ENCODE measurements around the gene NEURL1B.
"Not testable (repeated sequence)": the region's sequence is repeated elsewhere in the genome, so short reads cannot be mapped to it uniquely, and the experiment has no call there.

Gene NEURL1B

DNA sequence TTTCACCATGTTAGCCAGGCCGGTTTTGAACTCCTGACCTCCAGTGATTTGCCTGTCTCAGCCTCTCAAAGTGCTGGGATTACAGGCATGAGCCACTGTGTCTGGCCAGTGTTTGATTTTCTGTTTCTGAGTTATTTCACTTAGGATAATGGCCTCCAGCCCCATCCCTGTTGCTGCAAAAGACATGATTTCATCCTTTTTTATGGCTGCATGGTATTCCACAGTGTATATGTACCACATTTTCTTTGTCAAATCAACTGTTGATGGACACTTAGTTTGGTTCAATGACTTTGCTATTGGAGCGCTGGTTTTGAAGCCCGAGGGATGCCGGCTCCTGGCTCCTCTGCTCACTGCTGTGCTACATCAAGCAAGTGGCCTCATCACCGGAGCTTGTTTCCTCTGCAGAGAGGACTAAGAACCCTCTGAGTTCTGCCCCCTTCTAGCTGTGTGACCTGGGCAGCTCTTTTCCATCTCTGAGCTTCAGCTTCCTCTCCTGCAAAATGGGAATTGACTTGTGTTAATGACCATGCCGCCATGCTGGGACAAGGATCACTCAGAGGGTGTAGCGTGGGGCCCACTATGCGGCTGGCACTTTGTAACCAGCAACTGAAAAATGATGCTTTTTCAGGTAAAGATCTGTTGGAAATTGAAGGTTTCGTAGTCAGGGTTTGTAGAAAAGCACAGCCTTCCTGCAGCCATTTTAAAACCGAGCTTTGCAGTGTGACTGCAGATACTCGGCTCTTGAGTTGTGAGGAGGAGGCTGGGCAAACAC lies 4.6 kb upstream of the NEURL1B start:
- DNase-seq: no peak

DNA sequence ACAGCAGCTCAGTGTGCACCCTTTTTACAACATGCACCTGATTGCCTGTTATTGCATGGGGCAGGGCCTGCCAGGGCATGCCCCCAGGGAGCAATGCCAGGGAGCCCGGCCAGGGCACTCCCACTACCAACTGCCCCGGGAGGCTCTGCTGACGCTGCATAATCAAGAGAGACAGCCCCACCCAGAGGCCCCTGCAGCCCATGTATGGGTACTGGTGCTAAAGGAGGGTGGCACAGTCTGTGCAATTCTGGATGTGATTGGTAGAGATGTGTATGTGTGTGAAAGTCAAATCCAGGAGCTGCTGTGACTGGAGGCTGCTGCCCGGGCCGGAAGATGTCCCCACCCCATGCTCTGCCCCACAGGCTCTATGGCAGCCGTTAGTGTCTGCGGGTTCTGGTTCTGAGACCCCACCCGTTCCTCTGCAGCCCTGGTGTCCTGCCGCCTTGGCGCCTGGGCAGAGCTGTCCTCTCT lies 3.9 kb upstream of the NEURL1B start:
- no peak for DNase-seq

- no peak for DNase-seq
Measured at GRCh38 chr5:172637740-172638139, 3.3 kb upstream of the NEURL1B start.

GRCh38 chr5:172638209-172638768 lies 2.8 kb upstream of the NEURL1B start:
- DNase-seq: no peak

GRCh38 chr5:172640139-172640538 lies 924 bp upstream of the NEURL1B start:
- no peak for DNase-seq

GRCh38 chr5:172641359-172642050 lies 442 bp downstream of the NEURL1B start:
- peak; percentile 84 for DNase-seq

GRCh38 chr5:172642051-172642409 lies 967 bp downstream of the NEURL1B start:
- no peak for DNase-seq

DNA sequence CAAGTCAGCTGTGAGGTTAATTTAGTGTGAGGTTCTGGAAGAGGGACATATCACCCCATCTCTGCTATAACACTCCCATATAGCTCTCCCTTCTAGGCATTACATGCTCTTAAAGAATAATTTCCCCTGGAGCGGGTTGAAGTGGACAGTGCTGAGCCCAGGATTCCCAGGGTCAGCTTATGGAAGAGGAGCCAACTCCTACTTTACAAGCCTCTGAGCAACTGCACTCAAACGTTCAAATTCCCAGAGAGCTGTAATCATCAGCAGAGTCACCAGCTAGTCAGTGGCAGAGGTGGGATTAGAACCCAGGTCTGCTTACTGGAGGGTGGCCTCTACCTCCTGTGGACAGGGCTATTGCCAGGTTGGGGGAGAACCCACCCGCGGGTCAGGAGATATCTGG lies 1.4 kb downstream of the NEURL1B start:
- no peak for DNase-seq

DNA sequence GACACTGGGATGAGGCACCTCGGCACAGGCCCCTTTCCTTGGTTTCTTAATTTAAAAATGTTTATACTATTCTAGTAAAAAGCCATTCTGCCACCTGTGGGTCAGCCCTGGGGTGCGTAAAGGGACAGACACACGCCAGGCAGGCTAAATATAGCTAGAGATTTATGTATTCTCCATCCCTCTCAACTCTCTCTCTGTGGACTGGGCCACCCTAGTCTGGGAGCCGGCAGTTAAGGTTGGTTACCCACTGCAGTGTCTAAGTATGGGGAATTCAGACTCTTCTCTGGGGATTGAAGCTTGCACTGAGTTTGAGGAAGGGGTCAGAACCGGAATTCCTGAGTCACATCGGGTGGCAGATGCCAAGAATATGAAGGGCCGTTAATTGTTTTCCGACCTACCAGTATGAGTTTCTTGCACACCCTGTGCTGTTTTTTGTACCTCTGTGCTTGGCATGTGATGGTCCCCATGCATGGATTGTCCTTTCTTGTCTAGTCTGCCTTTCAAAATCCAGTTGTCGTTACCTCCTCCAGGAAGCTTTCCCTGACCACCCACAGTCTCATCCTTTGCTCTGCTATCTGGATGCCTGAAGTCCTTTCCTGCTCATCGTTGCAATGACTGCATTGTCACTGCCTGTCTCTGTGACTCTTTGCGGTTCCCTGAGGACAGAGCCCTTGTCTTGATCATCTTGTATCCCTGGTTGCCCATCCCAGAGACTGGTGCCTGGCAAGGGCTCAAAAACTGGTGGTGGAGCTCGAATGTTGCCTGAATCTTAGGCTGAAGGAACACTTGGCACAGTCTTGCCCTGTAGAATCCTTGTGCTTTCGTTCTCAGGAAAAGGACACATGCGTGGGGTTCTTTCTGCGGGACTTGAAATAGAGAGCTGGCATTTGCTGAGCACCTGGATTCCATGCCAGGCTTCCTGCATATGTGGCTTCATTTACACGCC lies 2.1 kb downstream of the NEURL1B start:
- peak; percentile 52 for DNase-seq

GRCh38 chr5:172644266-172644665 lies 3.2 kb downstream of the NEURL1B start:
- DNase-seq: no peak

DNA sequence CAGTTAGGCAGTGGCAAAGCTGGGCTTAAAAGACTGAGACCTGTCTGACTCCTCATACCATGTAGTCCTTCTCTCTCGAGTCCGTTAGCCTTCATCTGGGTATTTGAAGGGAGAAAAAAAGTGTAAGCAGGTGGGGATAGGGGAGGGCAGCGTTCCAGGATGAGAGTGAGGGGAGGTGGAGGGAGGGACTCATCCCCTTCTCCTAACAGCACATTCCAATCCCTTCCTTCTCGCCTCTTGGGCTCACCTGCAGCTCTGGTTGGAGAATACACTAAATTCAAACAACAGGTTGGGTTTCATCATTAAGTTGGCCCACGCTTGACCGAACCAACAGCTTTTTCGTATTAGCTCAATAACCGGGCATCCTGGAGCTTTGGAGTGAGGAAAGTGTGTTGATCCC lies 3.6 kb downstream of the NEURL1B start:
- DNase-seq: no peak

DNA sequence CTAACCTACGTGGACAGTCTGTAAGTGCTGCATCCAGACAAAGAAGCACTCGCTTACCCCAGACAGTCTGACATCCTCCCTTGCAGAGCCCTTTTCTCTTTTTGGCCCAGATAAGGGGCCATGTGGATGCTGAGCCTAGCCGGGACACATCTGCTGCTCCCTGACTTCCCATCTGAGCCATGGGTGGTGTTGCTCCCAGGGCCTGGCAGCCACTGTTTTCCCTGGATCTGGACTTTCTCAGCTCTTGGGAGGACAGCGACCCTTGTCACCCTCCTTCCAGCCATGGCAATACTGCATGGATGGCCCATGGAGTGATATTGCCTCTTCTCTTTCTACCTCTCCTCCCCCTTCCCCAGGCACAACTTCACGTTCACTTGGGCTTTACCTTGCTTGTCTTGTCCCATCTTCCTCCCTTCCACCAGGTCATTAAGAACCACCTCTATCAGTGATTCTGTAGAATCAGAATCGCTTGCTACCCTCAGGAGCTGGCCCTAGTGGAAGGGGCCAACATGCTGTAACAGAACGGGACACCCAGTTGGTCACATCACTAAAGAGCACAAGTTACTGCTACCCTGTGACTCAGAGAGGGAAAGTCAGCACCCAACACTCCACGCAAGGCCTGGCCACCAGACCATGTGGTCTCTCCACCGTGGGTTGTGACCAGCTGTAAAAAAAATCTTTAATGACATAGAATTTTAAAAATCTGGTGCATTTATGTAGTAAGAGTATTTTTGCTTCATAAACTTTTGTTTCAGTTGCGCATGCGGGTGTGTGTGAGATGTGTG lies 4.4 kb downstream of the NEURL1B start:
- no peak for DNase-seq

- no peak for DNase-seq
Measured at GRCh38 chr5:172646716-172647285, 5.7 kb downstream of the NEURL1B start.

DNA sequence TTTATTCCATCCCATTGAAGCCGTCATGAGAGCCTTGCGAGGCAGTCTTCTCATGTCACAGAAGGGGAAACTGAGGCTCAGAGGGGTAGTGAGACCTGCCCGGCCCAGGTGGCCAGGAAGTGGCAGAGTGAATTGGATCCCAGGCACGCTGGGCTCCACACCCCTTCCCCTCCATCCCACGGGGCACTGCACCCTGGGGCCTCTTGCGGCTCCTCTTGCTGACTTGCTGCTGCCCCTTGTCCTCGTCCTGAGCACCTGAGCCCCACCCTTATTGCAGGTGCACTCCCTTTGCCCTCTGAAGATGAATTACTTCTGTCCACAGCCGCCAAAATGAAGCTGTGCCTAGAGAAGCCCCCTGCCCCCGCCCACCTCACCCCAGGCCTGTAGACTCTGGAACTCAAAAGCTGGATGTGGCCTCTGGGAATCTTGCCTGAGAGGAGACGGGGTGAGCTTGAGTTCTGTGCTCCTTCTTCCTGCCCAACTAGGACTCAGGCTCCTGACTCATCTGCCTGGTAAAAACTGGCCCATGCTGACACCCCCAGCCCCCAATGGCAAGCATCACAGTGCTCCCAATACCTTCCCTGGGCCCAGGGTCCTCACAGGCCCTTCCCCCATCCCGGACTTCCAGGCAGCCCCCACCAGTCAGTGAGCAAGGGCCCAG lies 6.4 kb downstream of the NEURL1B start:
- no peak for DNase-seq

DNA sequence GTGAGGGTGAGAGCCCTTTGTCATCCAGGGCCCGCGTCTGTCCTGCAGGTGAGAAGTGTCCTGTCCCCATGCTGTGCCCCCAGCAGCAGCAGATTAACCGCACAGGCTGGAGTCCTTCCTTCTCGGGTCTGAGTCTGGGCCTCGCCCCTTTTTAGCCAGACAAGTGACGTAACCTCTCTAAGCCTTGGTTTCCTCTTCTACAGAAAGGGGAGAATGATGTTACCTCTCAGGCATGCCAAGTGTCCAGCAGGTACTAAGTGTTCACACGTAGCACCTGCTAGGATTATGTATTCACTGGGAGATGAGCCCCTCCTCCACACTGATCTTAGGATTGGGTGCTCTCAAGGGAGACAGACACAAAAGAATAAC lies 6.9 kb downstream of the NEURL1B start:
- no peak for DNase-seq

- no peak for DNase-seq
Measured at GRCh38 chr5:172648755-172649154, 7.7 kb downstream of the NEURL1B start.

DNA sequence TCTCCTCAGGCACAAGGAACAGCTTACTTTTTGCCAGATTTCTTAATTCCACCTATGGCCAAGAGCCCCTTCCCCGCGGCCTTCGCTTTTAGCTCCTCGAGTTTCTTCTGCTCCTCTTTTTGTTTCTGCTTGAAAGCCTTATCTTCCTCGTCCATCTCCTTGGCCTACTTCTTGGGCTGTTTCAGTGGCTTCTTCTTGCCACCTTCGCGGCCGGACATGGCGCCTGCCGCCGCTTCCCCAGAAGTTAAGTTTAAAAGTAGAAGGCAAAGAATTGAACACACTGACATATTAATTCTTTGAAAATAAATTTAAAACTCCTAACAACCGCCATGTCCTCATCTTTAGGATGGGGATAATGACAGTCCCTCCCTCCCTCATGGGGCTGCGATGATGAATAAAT lies 15.4 kb downstream of the NEURL1B start:
- not testable (repeated sequence) for DNase-seq

DNA sequence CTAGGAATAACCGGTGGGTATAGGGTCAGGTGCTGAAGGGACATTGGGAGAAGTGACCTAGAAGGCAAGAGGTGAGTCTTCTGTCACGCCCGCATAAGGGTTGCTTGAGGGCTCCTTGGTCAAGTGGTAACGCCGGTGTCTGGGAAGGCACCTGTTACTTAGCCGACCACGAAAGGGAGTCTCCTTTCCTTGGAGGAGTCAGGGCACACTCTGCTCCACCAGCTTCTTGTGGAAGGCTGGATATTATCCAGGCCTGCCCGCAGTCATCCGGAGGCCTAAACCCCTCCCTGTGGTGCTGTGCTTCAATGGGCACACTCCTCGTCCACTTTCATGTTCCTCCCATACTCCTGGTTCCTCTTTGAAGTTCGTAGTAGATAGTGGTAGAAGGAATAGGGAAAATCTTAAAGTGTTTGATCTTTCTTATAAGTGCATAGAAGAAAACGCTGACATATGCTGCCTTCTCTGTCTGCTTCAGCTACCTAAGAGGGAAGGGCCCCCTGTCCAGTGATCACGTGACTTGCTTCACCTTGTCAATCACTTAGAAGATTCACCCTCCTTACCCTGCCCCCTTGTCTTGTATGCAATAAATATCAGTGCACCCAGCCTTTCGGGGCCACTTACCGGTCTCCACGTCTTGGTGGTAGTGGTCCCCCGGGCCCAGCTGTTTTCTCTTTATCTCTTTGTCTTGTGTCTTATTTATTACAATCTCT lies 16.6 kb downstream of the NEURL1B start:
- not testable (repeated sequence) for DNase-seq

- DNase-seq: no peak
Measured at GRCh38 chr5:172658391-172658790, 17.3 kb downstream of the NEURL1B start.

DNA sequence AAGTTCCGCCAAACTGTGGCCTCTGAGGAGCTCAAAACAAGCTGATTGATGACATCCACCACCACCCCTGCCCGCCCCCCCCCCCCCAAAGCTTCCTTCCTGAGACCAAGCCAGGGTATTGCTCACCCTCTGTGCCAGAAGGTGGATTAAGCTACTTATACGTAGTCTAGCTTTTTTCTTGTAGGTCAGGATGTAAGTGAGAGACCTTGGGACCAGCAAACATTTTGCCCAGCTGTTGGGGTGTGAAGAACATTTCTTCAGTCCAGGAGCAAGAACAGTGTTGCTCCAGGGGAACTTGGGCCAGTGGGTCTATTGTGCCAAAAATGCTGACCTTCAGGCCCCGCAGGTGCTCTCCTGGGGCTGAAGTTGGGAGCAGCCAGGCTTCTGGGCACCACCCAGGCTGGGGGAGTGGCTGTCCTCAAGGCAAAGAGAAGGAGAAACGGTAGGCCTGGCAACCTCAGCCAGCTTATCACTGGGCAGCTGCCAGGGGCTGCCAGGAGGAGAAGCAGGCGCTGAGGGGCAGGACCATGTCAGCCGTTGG lies 18.0 kb downstream of the NEURL1B start:
- DNase-seq: peak; percentile 62

Measured in KG1 (cell line).